ENCODE results near the gene MGARP. TPM values are rescaled to one million over a fixed set of nuclear protein-coding genes. Genes with fewer than 3 reads are reported as not detected.
"Not testable (repeated sequence)": the region's sequence is repeated elsewhere in the genome, so short reads cannot be mapped to it uniquely, and the experiment has no call there.

MGARP gene
- total and polyA plus RNA-seq, 4 donors: 0.09 to 0.17 (median 0.09) TPM; not detected in 1

DNA sequence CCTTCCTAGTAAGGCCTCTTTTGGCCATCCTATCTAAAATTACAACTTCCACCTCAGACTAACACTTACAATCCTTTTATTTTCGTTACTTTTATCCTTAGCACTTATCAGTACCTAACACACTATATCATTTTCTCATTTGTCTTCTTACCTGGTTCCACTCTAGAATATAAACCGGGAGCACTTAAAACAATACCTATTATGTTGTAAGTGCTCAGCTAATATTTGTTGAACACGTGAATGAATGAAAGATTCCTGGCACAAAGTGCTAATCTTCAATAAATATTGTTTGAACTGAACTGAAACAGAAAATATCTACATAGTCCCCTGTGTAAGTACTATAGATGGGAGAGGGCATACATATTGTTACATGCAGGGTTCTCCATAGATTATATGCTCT lies 14.4 kb downstream of the MGARP start:
- TF ChIP-seq HNF4A (conservative IDR thresholded peaks at IDR 0.05) (no peak), EGR1 (IDR thresholded peaks at IDR 0.05; ENCODE audit: low read depth in 2 of 2) (no peak), ATF3 (IDR thresholded peaks at IDR 0.05) (no peak), FOXA2 (IDR thresholded peaks at IDR 0.05) (no peak)
- TF ChIP-seq, protein P1, sequence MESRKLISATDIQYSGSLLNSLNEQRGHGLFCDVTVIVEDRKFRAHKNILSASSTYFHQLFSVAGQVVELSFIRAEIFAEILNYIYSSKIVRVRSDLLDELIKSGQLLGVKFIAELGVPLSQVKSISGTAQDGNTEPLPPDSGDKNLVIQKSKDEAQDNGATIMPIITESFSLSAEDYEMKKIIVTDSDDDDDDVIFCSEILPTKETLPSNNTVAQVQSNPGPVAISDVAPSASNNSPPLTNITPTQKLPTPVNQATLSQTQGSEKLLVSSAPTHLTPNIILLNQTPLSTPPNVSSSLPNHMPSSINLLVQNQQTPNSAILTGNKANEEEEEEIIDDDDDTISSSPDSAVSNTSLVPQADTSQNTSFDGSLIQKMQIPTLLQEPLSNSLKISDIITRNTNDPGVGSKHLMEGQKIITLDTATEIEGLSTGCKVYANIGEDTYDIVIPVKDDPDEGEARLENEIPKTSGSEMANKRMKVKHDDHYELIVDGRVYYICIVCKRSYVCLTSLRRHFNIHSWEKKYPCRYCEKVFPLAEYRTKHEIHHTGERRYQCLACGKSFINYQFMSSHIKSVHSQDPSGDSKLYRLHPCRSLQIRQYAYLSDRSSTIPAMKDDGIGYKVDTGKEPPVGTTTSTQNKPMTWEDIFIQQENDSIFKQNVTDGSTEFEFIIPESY (IDR thresholded peaks at IDR 0.05): no peak
- TF ChIP-seq, protein P2, sequence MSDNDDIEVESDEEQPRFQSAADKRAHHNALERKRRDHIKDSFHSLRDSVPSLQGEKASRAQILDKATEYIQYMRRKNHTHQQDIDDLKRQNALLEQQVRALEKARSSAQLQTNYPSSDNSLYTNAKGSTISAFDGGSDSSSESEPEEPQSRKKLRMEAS (IDR thresholded peaks at IDR 0.05): no peak
- no peak overlapping the region for H3K27ac ChIP-seq (ENCODE audit: low read depth in 1 of 2, low read length in 2 of 2)
- 45% methylated on average over 3 of the region's 3 CpGs for WGBS
- no peaks in the 10 kb centered on the region for H3K36me3 ChIP-seq (ENCODE audit: control insufficient read depth in 4 of 4, insufficient read depth in 3 of 4, low read depth in 1 of 4, low read length in 3 of 4)
- no peaks in the 10 kb centered on the region for H3K27me3 ChIP-seq (ENCODE audit: control insufficient read depth in 4 of 4, insufficient read depth in 4 of 4, low read length in 3 of 4)
- no peak overlapping the region for H3K4me3 ChIP-seq (ENCODE audit: low read depth in 1 of 3, low read length in 3 of 3)
- H3K9me3 ChIP-seq (ENCODE audit: control insufficient read depth in 4 of 4, low read length in 3 of 4): no peaks in the 10 kb centered on the region
- peaks cover 0 to 4% (median 2%) of the 10 kb centered on the region in 4 donors for H3K4me1 ChIP-seq (ENCODE audit: control insufficient read depth in 4 of 4, insufficient read depth in 4 of 4, low read length in 3 of 4)
- H3K9ac ChIP-seq (ENCODE audit: low read depth in 1 of 2, low read length in 2 of 2): no peak overlapping the region
- DNase-seq (ENCODE audit: low spot score): no peak

DNA sequence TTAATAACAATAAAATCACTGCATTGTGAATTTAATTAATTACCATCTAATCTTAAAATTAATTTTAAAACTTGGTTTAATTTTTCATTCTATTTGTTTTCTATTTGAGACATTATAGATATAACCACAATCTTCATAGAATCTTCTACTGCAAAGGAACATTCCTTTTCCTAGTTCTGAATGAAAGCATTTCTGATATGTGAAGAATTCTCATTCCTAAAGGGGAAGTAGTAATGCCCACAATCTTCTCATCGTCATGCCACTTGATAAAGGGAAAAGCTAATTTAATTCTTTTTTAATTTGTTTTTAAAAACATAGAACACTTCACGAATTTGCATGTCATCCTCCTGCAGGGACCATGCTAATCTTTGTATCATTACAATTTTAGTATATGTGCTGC lies 23.7 kb downstream of the MGARP start:
- no peak for DNase-seq (ENCODE audit: low spot score)
- Histone ChIP-seq H3K27me3 (ENCODE audit: control insufficient read depth in 4 of 4, insufficient read depth in 4 of 4, low read length in 3 of 4) (no peaks in the 10 kb centered on the region), H3K36me3 (ENCODE audit: control insufficient read depth in 4 of 4, insufficient read depth in 3 of 4, low read depth in 1 of 4, low read length in 3 of 4) (no peaks in the 10 kb centered on the region), H3K4me1 (ENCODE audit: control insufficient read depth in 4 of 4, insufficient read depth in 4 of 4, low read length in 3 of 4) (no peaks in the 10 kb centered on the region), H3K4me3 (ENCODE audit: low read depth in 1 of 3, low read length in 3 of 3) (no peak overlapping the region), H3K27ac (ENCODE audit: low read depth in 1 of 2, low read length in 2 of 2) (no peak overlapping the region), H3K9ac (ENCODE audit: low read depth in 1 of 2, low read length in 2 of 2) (no peak overlapping the region), H3K9me3 (ENCODE audit: control insufficient read depth in 4 of 4, low read length in 3 of 4) (no peaks in the 10 kb centered on the region)
- TF ChIP-seq TAF1 (conservative IDR thresholded peaks at IDR 0.05): no peak
- no peak for TF ChIP-seq CTCF (IDR thresholded peaks at IDR 0.05; ENCODE audit: low read depth, low read length, missing input control)
- TF ChIP-seq RAD21 (IDR thresholded peaks at IDR 0.05): no peak
- no peak for TF ChIP-seq RXRA (IDR thresholded peaks at IDR 0.05)
- no peak for TF ChIP-seq ATF3 (IDR thresholded peaks at IDR 0.05)
- no peak for TF ChIP-seq YY1 (IDR thresholded peaks at IDR 0.05)
- 72% methylated on average over 2 of the region's 2 CpGs for WGBS

DNA sequence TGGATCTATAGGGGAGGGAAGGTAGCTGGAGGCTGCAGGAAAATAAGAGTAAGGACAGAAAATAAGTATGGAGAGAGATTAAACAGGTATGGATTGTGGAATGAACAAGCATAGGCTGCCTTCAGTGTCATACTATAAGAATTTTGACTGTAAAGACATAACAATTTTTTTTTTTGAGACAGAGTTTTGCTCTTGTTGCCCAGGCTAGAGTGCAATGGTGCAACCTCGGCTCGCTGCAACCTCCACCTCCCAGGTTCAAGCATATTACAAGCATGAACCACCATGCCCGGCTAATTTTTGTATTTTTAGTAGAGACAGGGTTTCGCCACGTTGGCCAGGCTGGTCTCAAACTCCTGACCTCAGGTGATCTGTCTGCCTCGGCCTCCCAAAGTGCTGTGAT lies 24.4 kb downstream of the MGARP start:
- not testable (repeated sequence) for H3K9me3 ChIP-seq (ENCODE audit: control insufficient read depth in 4 of 4, low read length in 3 of 4); DNase-seq (ENCODE audit: low spot score); H3K9ac ChIP-seq (ENCODE audit: low read depth in 1 of 2, low read length in 2 of 2); H3K27me3 ChIP-seq (ENCODE audit: control insufficient read depth in 4 of 4, insufficient read depth in 4 of 4, low read length in 3 of 4); H3K36me3 ChIP-seq (ENCODE audit: control insufficient read depth in 4 of 4, insufficient read depth in 3 of 4, low read depth in 1 of 4, low read length in 3 of 4); H3K4me3 ChIP-seq (ENCODE audit: low read depth in 1 of 3, low read length in 3 of 3); H3K27ac ChIP-seq (ENCODE audit: low read depth in 1 of 2, low read length in 2 of 2); H3K4me1 ChIP-seq (ENCODE audit: control insufficient read depth in 4 of 4, insufficient read depth in 4 of 4, low read length in 3 of 4)
- WGBS: 92% methylated on average over 6 of the region's 6 CpGs
